Breast epithelium (tissue), 4 donors: ENCODE data around the gene PNKD. TPM values are rescaled to one million over a fixed set of nuclear protein-coding genes. Genes with fewer than 3 reads are reported as not detected.

Experiments used
- DNase-seq, 2 donors: peaks; one replicate each; pipeline ENCODE4 v3.0.0-alpha.2; 2019; ENCODE audit warnings: low spot score in 2 of 2
- H3K27ac ChIP-seq, 2 donors: fragments of 200-600 bp; sonication (generic) in 1 of 2; one replicate each; pipeline ENCODE4 v1.5.1; 2016 to 2019; ENCODE audit warnings: mild to moderate bottlenecking in 1 of 2
- H3K27me3 ChIP-seq, 2 donors: fragments of 200-600 bp; sonication (generic) in 1 of 2; one replicate each; pipeline versions ENCODE4 v1.5.1 to v1.6.0; 2017 to 2019; ENCODE audit warnings: control low read depth in 1 of 2, mild to moderate bottlenecking in 1 of 2
- H3K36me3 ChIP-seq: fragments of 200-600 bp; one replicate; pipeline ENCODE4 v1.5.1; 2019
- H3K4me1 ChIP-seq, 2 donors: fragments of 200-600 bp; sonication (generic); one replicate each; pipeline ENCODE4 v1.5.1; 2016 to 2019; ENCODE audit warnings: control low read depth in 1 of 2
- H3K4me3 ChIP-seq, 3 donors: fragments of 200-600 bp; sonication (generic); 1 replicate in 2 of 3; 2 replicates in 1 of 3; pipeline ENCODE4 v1.5.1; 2016 to 2019; ENCODE audit warnings: mild to moderate bottlenecking in 3 of 3, moderate library complexity in 2 of 3
- H3K9me3 ChIP-seq, 2 donors: fragments of 200-600 bp; sonication (generic) in 1 of 2; one replicate each; pipeline ENCODE4 v1.5.1; 2016 to 2019; ENCODE audit warnings: control low read depth in 1 of 2
- CTCF ChIP-seq, 3 donors: fragments of 450-650 bp; IDR thresholded peaks; one replicate each; pipeline ENCODE4 v1.5.1; 2016 to 2017; ENCODE audit warnings: antibody characterized with exemption in 3 of 3, mild to moderate bottlenecking in 3 of 3, moderate library complexity in 3 of 3
- POLR2A ChIP-seq: fragments of 450-650 bp; IDR thresholded peaks from one replicate; pipeline ENCODE4 v1.6.1; 2016; ENCODE audit warnings: antibody characterized with exemption, mild to moderate bottlenecking, moderate library complexity
- POLR2AphosphoS5 ChIP-seq, 3 donors: sonication (generic); formaldehyde crosslinking; IDR thresholded peaks; one replicate each; pipeline ENCODE4 v1.6.1; 2017; ENCODE audit warnings: antibody characterized with exemption in 3 of 3
- intact Hi-C: fragments of 100-400 bp; cut with DNase I; formaldehyde crosslinking; loops from one replicate; pipeline ENCODE4 v1.15.1; 2023; ENCODE audit warnings: low total_unique reads
- total RNA-seq, 3 donors: library from RNA; depleted of rRNA; stranded (reverse); fragments of >200 nt; gene quantifications; one replicate each; pipeline ENCODE4 v1.1.0, GENCODE V29; 2016

The PNKD gene
- total RNA-seq, 3 donors from 2014 or later: 30.2 to 48.3 (median 35.6) TPM

GRCh38 chr2:218234521-218234920 lies 35.8 kb upstream of the PNKD start:
- intact Hi-C loops: no loop called here
- Histone ChIP-seq H3K36me3 (no peaks in the 10 kb centered on the region), H3K27ac (no peak overlapping the region), H3K9me3 (no peaks in the 10 kb centered on the region), H3K4me3 (no peak overlapping the region), H3K27me3 (no peaks in the 10 kb centered on the region), H3K4me1 (no peaks in the 10 kb centered on the region)
- no peak for DNase-seq
- TF ChIP-seq POLR2A: no peak
- no peak for TF ChIP-seq CTCF (IDR thresholded peaks at IDR 0.05)
- no peak for TF ChIP-seq POLR2AphosphoS5 (IDR thresholded peaks at IDR 0.05)

DNA sequence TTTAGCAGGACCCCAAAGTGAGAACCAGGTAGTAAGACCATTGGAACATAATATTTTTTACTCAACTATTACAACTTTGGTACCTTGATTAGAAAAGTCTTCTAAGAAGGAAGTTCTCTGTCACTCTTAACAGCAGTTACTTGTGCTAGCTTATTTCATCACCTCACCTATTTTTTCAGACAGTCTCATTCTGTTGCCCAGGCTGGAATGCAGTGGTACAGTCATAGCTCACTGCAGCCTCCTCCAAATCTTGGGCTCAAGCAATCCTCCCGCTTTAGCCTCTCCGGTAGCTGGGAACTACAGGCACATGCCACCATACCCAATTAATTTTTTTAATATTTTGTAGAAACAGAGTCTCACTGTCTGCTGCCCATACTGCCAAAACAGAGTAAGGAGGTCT lies 35.3 kb upstream of the PNKD start:
- intact Hi-C loops: no loop called here
- Histone ChIP-seq H3K27ac (no peak overlapping the region), H3K4me3 (no peak overlapping the region), H3K36me3 (no peaks in the 10 kb centered on the region), H3K27me3 (no peaks in the 10 kb centered on the region), H3K9me3 (no peaks in the 10 kb centered on the region), H3K4me1 (no peaks in the 10 kb centered on the region)
- TF ChIP-seq CTCF (IDR thresholded peaks at IDR 0.05) (no peak), POLR2A (no peak), POLR2AphosphoS5 (IDR thresholded peaks at IDR 0.05) (no peak)
- no peak for DNase-seq

- intact Hi-C loops: loop anchor here (1.0 kb wide), 1 partner anchor 20 kb away; the partner anchor contains the start of gene ARPC2
These were observed 33.5 kb upstream of the PNKD start for GRCh38 chr2:218236829-218237228.

GRCh38 chr2:218238887-218239286 lies 31.4 kb upstream of the PNKD start:
- TF ChIP-seq POLR2A: no peak
- TF ChIP-seq CTCF (IDR thresholded peaks at IDR 0.05): no peak
- no peak for TF ChIP-seq POLR2AphosphoS5 (IDR thresholded peaks at IDR 0.05)
- H3K27ac ChIP-seq: no peak overlapping the region

More at GRCh38 chr2:218236829-218237228, 33.5 kb upstream of the PNKD start:
- DNase-seq: no peak
- Histone ChIP-seq H3K9me3 (no peaks in the 10 kb centered on the region), H3K4me3 (no peak overlapping the region), H3K36me3 (no peaks in the 10 kb centered on the region), H3K27ac (no peak overlapping the region), H3K4me1 (no peaks in the 10 kb centered on the region), H3K27me3 (no peaks in the 10 kb centered on the region)
- no peak for TF ChIP-seq CTCF (IDR thresholded peaks at IDR 0.05)

GRCh38 chr2:218244204-218244603 lies 26.1 kb upstream of the PNKD start:
- no peaks in the 10 kb centered on the region for H3K9me3 ChIP-seq

More at GRCh38 chr2:218238887-218239286, 31.4 kb upstream of the PNKD start:
- H3K27me3 ChIP-seq: no peaks in the 10 kb centered on the region
- no peaks in the 10 kb centered on the region for H3K36me3 ChIP-seq
- no peaks in the 10 kb centered on the region for H3K4me1 ChIP-seq
- no peak overlapping the region for H3K4me3 ChIP-seq
- intact Hi-C loops: no loop called here
- DNase-seq: no peak
- H3K9me3 ChIP-seq: no peaks in the 10 kb centered on the region

More at GRCh38 chr2:218244204-218244603, 26.1 kb upstream of the PNKD start:
- peaks cover 4% of the 10 kb centered on the region for H3K36me3 ChIP-seq
- no peak overlapping the region for H3K27ac ChIP-seq
- no peak for DNase-seq
- intact Hi-C loops: no loop called here
- H3K4me1 ChIP-seq: no peaks in the 10 kb centered on the region
- no peak for TF ChIP-seq POLR2A
- no peak for TF ChIP-seq POLR2AphosphoS5 (IDR thresholded peaks at IDR 0.05)
- TF ChIP-seq CTCF (IDR thresholded peaks at IDR 0.05): no peak
- H3K27me3 ChIP-seq: no peaks in the 10 kb centered on the region
- H3K4me3 ChIP-seq: no peak overlapping the region
